Panc1 (cell line): Measurements from ENCODE around the gene CACNA1B. TPM values are rescaled to one million over a fixed set of nuclear protein-coding genes. Genes with fewer than 3 reads are reported as not detected.

Experiments used
- ATAC-seq: fragments of 200-7000 bp; cut with Tn5 transposase; 2 replicates; pipeline ENCODE4 v1.9.1; 2020; ENCODE audit warnings: mild to moderate bottlenecking, moderate library complexity
- BruUV-seq: library from RNA; stranded (reverse); fragments of 400-500 nt; replicated peaks from 2 replicates; lab custom pipeline; 2021; lab: Mats Ljungman, UMichigan
- CTCF ChIA-PET: fragments of 300-600 bp; sonication (Branson Sonifier 250); formaldehyde crosslinking; loops from one replicate; lab custom pipeline; 2022; ENCODE audit warnings: antibody characterized with exemption; lab: Charles Lee
- POLR2A ChIA-PET: fragments of 300-600 bp; sonication (Branson Sonifier 250); formaldehyde crosslinking; loops from one replicate; lab custom pipeline; 2022; ENCODE audit warnings: antibody characterized with exemption; lab: Charles Lee
- DNase-seq: peaks from one replicate; pipeline ENCODE4 v3.0.0-alpha.2; 2010; ENCODE audit warnings: low read depth, low spot score
- H3K27ac ChIP-seq: 2 replicates; pipeline ENCODE4 v1.5.1; 2011; ENCODE audit warnings: mild to moderate bottlenecking, low read length, inconsistent platforms
- H3K27me3 ChIP-seq: fragments of 200-500 bp; sonication (Bioruptor generic); 2 replicates; pipeline ENCODE4 v1.6.0; 2014; ENCODE audit warnings: low read length, inconsistent platforms; ENCODE audit not compliant: control insufficient read depth, insufficient read depth
- H3K36me3 ChIP-seq: fragments of 200-500 bp; sonication (Bioruptor generic); 2 replicates; pipeline ENCODE4 v1.5.1; 2014; ENCODE audit warnings: inconsistent platforms, mild to moderate bottlenecking, low read length, moderate library complexity; ENCODE audit not compliant: control insufficient read depth, insufficient read depth
- H3K4me1 ChIP-seq: 2 replicates; pipeline ENCODE4 v1.5.1; 2011; ENCODE audit warnings: inconsistent platforms, mild to moderate bottlenecking, low read length, moderate library complexity; ENCODE audit not compliant: control insufficient read depth, insufficient read depth
- H3K4me3 ChIP-seq, 2 experiments: 2 replicates each; pipeline ENCODE4 v1.5.1; 2011 to 2012; ENCODE audit warnings: low read depth in 2 of 2, low read length in 2 of 2, mild to moderate bottlenecking in 2 of 2, inconsistent platforms in 1 of 2, moderate library complexity in 1 of 2
- H3K9me3 ChIP-seq: fragments of 200-500 bp; sonication (Bioruptor generic); 2 replicates; pipeline ENCODE4 v1.5.1; 2014; ENCODE audit warnings: low read depth, mild to moderate bottlenecking, inconsistent platforms, low read length, moderate library complexity; ENCODE audit not compliant: control insufficient read depth, insufficient read depth
- CTCF ChIP-seq: fragments of 450-650 bp; IDR thresholded peaks from 2 replicates; pipeline ENCODE4 v1.5.1; 2017; ENCODE audit warnings: mild to moderate bottlenecking
- POLR2AphosphoS5 ChIP-seq: IDR thresholded peaks from 2 replicates; pipeline ENCODE4 v1.6.1; 2012; ENCODE audit warnings: mild to moderate bottlenecking, low read depth, low read length, moderate library complexity
- REST ChIP-seq, 2 experiments: IDR thresholded peaks; 2 replicates each; pipeline ENCODE4 v1.6.1; 2011 to 2012; ENCODE audit warnings: low read depth in 2 of 2, control low read depth in 1 of 2, low read length in 1 of 2, mild to moderate bottlenecking in 1 of 2, moderate library complexity in 1 of 2; ENCODE audit not compliant: insufficient read depth in 1 of 2
- SIN3A ChIP-seq: IDR thresholded peaks from 2 replicates; pipeline ENCODE4 v1.6.1; 2012; ENCODE audit warnings: low read depth, mild to moderate bottlenecking, low read length, moderate library complexity, borderline replicate concordance; ENCODE audit not compliant: insufficient read depth
- TCF7L2 ChIP-seq: IDR thresholded peaks from 2 replicates; pipeline ENCODE4 v1.6.1; 2011; ENCODE audit warnings: mild to moderate bottlenecking, low read depth, low read length, inconsistent platforms
- in situ Hi-C: cut with HindIII; loops from 2 replicates; pipeline ENCODE4 v1.10.0; 2016; ENCODE audit warnings: low sequenced_read_pairs, low pct_unique_long_range_greater_than_20kb
- intact Hi-C: fragments of 100-400 bp; cut with micrococcal nuclease; formaldehyde crosslinking; loops from one replicate; pipeline ENCODE4 v1.10.0; 2022; ENCODE audit not compliant: unreplicated experiment
- total RNA-seq: library from RNA; stranded (reverse); gene quantifications from one replicate; pipeline ENCODE4 v1.2.1, GENCODE V29; 2021; ENCODE audit not compliant: unreplicated experiment

CACNA1B gene
- total RNA-seq, 1 experiment from 2014 or later: 0.49 TPM

GRCh38 chr9:137838576-137838975, 39.0 kb upstream of the CACNA1B start:
- H3K4me3 ChIP-seq: no peak overlapping the region
- H3K27ac ChIP-seq: no peak overlapping the region
- BruUV-seq: no TSS peak
- TF ChIP-seq REST (IDR thresholded peaks at IDR 0.05; ENCODE audit: insufficient read depth in 1 of 2, low read depth in 2 of 2, low read length in 1 of 2): no peak
- TF ChIP-seq POLR2AphosphoS5: no peak
- no peak for TF ChIP-seq SIN3A
- no peak for TF ChIP-seq TCF7L2
- no peak for TF ChIP-seq CTCF
- H3K4me1 ChIP-seq: no peaks in the 10 kb centered on the region
- in situ Hi-C loops: no loop called here
- intact Hi-C loops: no loop called here
- POLR2A ChIA-PET: no interaction called here
- CTCF ChIA-PET: no interaction called here
- no peaks in the 10 kb centered on the region for H3K36me3 ChIP-seq
- ATAC-seq (no peak), DNase-seq (no peak)
- H3K9me3 ChIP-seq: no peaks in the 10 kb centered on the region
- no peaks in the 10 kb centered on the region for H3K27me3 ChIP-seq

- no peak overlapping the region for H3K27ac ChIP-seq
- no peak overlapping the region for H3K4me3 ChIP-seq
- ChIA-PET CTCF (no interaction called here), POLR2A (no interaction called here)
- TF ChIP-seq SIN3A: no peak
- no peak for TF ChIP-seq CTCF
- no peak for TF ChIP-seq REST (IDR thresholded peaks at IDR 0.05; ENCODE audit: insufficient read depth in 1 of 2, low read depth in 2 of 2, low read length in 1 of 2)
- TF ChIP-seq POLR2AphosphoS5: no peak
- no peak for TF ChIP-seq TCF7L2
- no peak for ATAC-seq
- intact Hi-C loops (no loop called here), in situ Hi-C loops (no loop called here)
- no peaks in the 10 kb centered on the region for H3K4me1 ChIP-seq
- H3K9me3 ChIP-seq: no peaks in the 10 kb centered on the region
- no peaks in the 10 kb centered on the region for H3K36me3 ChIP-seq
- H3K27me3 ChIP-seq: no peaks in the 10 kb centered on the region
- no peak for DNase-seq
- no TSS peak for BruUV-seq
These were observed 34.2 kb upstream of the CACNA1B start for GRCh38 chr9:137843355-137843754.
